Measurements from ENCODE around the gene OPRM1. TPM values are rescaled to one million over a fixed set of nuclear protein-coding genes. Genes with fewer than 3 reads are reported as not detected.

The OPRM1 gene
- total RNA-seq, 1 experiment from 2014 or later = not detected

- no peak overlapping the region for H4K91ac ChIP-seq (ENCODE audit: insufficient read length, low read depth, low read length)
- no peak overlapping the region for H3K4me2 ChIP-seq (ENCODE audit: insufficient read depth, insufficient read length, low read length)
- no peak overlapping the region for H2BK20ac ChIP-seq (ENCODE audit: low read depth, low read length, poor library complexity, severe bottlenecking)
- H3K9me3 ChIP-seq (ENCODE audit: control insufficient read depth, low read depth, low read length) = no peaks in the 10 kb centered on the region
- H2AK5ac ChIP-seq (ENCODE audit: insufficient read length, low read length) = no peak overlapping the region
- no peak for DNase-seq
- no peaks in the 10 kb centered on the region for H3K4me1 ChIP-seq (ENCODE audit: insufficient read depth, low read length)
- H3K79me2 ChIP-seq (ENCODE audit: insufficient read depth, low read length) = no peaks in the 10 kb centered on the region
- Mint-ChIP-seq H3K27me3 (ENCODE audit: low read depth) (no peaks in the 10 kb centered on the region), H3K4me1 (no peaks in the 10 kb centered on the region), H3K27ac (no peak overlapping the region), H3K9me3 (no peaks in the 10 kb centered on the region), H3K4me3 (no peak overlapping the region), H3K36me3 (ENCODE audit: insufficient read depth in 1 of 3, low read depth in 3 of 3) (no peaks in the 10 kb centered on the region)
- no peak overlapping the region for H3K23ac ChIP-seq (ENCODE audit: insufficient read length, low read depth, low read length)
- WGBS (ENCODE audit: extremely low coverage, insufficient read length, low lambda C conversion rate) = no CpG with 5 or more reads among the region's 2 CpGs
- no peak overlapping the region for H3K27ac ChIP-seq (ENCODE audit: insufficient read length, low read depth, low read length)
- no peak overlapping the region for H3K18ac ChIP-seq (ENCODE audit: insufficient read length, low read depth, low read length)
- no peak overlapping the region for H4K8ac ChIP-seq (replicated peaks; ENCODE audit: insufficient read length, low read depth, low read length)
- H2AFZ ChIP-seq (ENCODE audit: low read length) = no peak overlapping the region
- no peaks in the 10 kb centered on the region for H3K27me3 ChIP-seq (ENCODE audit: insufficient read depth, low read length)
- H2BK120ac ChIP-seq (ENCODE audit: low read depth, low read length, poor library complexity, severe bottlenecking) = no peak overlapping the region
- no peak overlapping the region for H2BK12ac ChIP-seq (ENCODE audit: insufficient read length, low read depth, low read length)
- no peak overlapping the region for H2BK5ac ChIP-seq (ENCODE audit: insufficient read length, low read length)
- H3K4ac ChIP-seq (ENCODE audit: low read depth, low read length) = no peak overlapping the region
- H3K23me2 ChIP-seq (ENCODE audit: insufficient read length, low read depth, low read length, poor library complexity, severe bottlenecking) = no peaks in the 10 kb centered on the region
- no peak overlapping the region for H4K5ac ChIP-seq (ENCODE audit: insufficient read length, low read depth, low read length)
- no peak overlapping the region for H3K56ac ChIP-seq (ENCODE audit: insufficient read length, low read depth, low read length)
- H2BK15ac ChIP-seq (ENCODE audit: low read depth, low read length) = no peak overlapping the region
- no peaks in the 10 kb centered on the region for H3K79me1 ChIP-seq (ENCODE audit: insufficient read depth, low read depth, low read length, poor library complexity, severe bottlenecking)
- H4K20me1 ChIP-seq (ENCODE audit: control insufficient read depth, insufficient read depth, insufficient read length) = no peaks in the 10 kb centered on the region
- H3K9ac ChIP-seq (ENCODE audit: extremely low read depth, insufficient read length, low read length) = no peak overlapping the region
- H3K14ac ChIP-seq (ENCODE audit: insufficient read depth, low read length) = no peak overlapping the region
- TF ChIP-seq CTCF (conservative IDR thresholded peaks at IDR 0.05) = no peak
- no peak overlapping the region for H3T11ph ChIP-seq (ENCODE audit: low read length)
These were observed 26.2 kb upstream of the OPRM1 start for GRCh38 chr6:154012852-154013251.

All from H9 (cell line).